Mucosa of rectum (tissue), 2 donors: ENCODE measurements around the gene STAG1.

Experiments
- H3K27ac ChIP-seq, 2 donors: one replicate each; pipeline ENCODE4 v1.7.0; 2013; ENCODE audit warnings: inconsistent platforms in 2 of 2, low read depth in 2 of 2, low read length in 2 of 2
- H3K27me3 ChIP-seq, 2 donors: one replicate each; pipeline ENCODE4 v1.7.0; 2013; ENCODE audit warnings: low read length in 2 of 2; ENCODE audit not compliant: control insufficient read depth in 2 of 2, insufficient read depth in 2 of 2
- H3K36me3 ChIP-seq, 2 donors: one replicate each; pipeline ENCODE4 v1.7.0; 2013; ENCODE audit warnings: low read length in 2 of 2; ENCODE audit not compliant: control insufficient read depth in 2 of 2, insufficient read depth in 2 of 2
- H3K4me1 ChIP-seq, 2 donors: one replicate each; pipeline ENCODE4 v1.7.0; 2013; ENCODE audit warnings: low read length in 2 of 2, mild to moderate bottlenecking in 1 of 2; ENCODE audit not compliant: control insufficient read depth in 2 of 2, insufficient read depth in 2 of 2
- H3K4me3 ChIP-seq, 2 donors: one replicate each; pipeline ENCODE4 v1.7.0; 2013; ENCODE audit warnings: low read length in 2 of 2
- H3K9ac ChIP-seq, 2 donors: one replicate each; pipeline ENCODE4 v1.7.0; 2013; ENCODE audit warnings: low read length in 2 of 2, low read depth in 1 of 2, mild to moderate bottlenecking in 1 of 2
- H3K9me3 ChIP-seq, 2 donors: one replicate each; pipeline ENCODE4 v1.7.0; 2013; ENCODE audit warnings: low read length in 2 of 2; ENCODE audit not compliant: control insufficient read depth in 2 of 2
- donor health status: healthy.
- donor health status: Normal muscosa, but diverticular disease.

STAG1 gene

DNA sequence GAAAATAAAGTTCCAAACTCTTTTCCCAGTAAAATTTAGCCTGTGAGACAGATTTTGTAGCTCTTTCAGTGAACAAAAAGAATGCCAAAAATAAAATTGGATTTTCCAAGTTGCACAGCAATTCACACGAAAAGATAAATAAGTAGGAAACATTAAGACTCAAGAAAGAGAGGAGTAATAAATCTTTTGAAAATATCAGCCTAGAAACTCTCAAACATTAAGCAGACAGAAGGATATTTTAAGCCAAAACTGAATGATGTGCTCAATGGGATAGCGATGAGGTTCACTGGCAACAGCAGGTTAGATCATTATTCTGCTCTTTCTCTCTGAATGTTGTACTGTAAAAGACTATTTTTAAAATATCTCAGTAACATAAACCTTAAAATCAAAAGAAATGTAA, 115.0 kb downstream of the STAG1 start:
- H3K9me3 ChIP-seq = no peaks in the 10 kb centered on the region
- no peak overlapping the region for H3K9ac ChIP-seq
- no peaks in the 10 kb centered on the region for H3K36me3 ChIP-seq
- no peaks in the 10 kb centered on the region for H3K27me3 ChIP-seq
- peaks cover 3 to 6% of the 10 kb centered on the region in 2 donors for H3K4me1 ChIP-seq
- H3K4me3 ChIP-seq = no peak overlapping the region
- H3K27ac ChIP-seq = no peak overlapping the region

DNA sequence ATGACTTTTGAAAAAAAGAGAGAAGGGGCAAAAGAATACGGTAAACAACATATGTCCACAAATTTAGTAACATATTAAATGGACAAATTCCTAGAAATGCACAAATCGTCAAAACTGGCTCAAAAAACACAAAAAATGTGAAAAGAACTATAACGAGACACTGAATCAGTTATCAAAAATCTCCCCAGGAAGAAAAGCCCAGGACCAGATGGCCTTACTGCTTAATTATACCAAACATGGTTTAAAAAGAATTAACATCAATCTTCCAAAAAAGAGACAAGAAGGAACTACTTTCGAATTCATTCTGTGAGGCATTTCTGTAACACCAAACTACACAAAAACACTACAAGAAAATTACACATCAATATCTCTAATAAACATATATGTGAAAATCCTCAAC, 117.4 kb downstream of the STAG1 start:
- H3K9me3 ChIP-seq = no peaks in the 10 kb centered on the region
- H3K36me3 ChIP-seq = no peaks in the 10 kb centered on the region
- H3K9ac ChIP-seq = no peak overlapping the region
- no peak overlapping the region for H3K4me3 ChIP-seq
- no peak overlapping the region for H3K27ac ChIP-seq
- no peaks in the 10 kb centered on the region for H3K27me3 ChIP-seq
- H3K4me1 ChIP-seq = peaks cover 3 to 7% of the 10 kb centered on the region in 2 donors

DNA sequence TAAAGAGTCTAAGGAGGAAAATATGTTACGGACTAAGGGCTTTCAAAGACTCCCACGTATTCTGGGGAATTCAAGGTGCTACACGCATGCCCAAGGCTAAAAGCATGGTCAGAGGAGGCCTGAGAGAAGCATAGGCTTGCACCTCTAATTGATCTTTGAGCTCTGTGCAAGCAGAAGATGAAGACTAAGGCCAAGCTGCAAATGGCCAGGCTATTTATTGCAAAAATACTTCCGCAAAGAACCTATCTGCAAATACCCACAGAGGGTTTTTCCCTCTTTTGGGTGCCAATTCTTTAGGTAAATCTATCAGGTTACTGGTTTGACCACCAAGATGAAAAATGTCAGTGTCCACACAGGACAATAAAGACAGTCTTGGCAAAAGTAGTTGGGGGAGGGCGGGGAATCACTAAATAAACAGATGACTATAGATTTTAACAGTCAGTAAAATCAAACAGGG, 119.5 kb downstream of the STAG1 start:
- Histone ChIP-seq H3K27ac (no peak overlapping the region), H3K4me3 (no peak overlapping the region), H3K4me1 (peaks cover 3 to 7% of the 10 kb centered on the region in 2 donors), H3K27me3 (no peaks in the 10 kb centered on the region), H3K36me3 (no peaks in the 10 kb centered on the region), H3K9me3 (no peaks in the 10 kb centered on the region), H3K9ac (no peak overlapping the region)

DNA sequence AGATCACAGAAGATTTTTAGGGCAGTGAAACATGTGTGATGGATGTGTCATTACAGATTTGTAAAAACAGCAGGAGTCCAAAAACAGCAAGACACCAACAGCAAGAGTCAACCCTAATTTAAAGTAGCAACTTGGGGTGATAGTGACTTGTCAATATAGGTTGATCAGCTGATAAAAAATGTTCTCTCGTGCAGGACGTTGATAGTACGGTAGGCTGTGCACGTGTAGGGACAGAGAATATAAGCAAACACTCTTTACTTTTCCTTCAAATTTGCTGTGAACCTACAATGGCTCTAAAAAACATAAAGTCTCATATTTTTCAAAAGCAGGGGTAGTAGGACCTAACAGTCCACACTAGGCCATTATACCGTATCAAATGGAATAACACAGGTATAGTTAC, 120.8 kb downstream of the STAG1 start:
- no peak overlapping the region for H3K4me3 ChIP-seq
- H3K27ac ChIP-seq = no peak overlapping the region

DNA sequence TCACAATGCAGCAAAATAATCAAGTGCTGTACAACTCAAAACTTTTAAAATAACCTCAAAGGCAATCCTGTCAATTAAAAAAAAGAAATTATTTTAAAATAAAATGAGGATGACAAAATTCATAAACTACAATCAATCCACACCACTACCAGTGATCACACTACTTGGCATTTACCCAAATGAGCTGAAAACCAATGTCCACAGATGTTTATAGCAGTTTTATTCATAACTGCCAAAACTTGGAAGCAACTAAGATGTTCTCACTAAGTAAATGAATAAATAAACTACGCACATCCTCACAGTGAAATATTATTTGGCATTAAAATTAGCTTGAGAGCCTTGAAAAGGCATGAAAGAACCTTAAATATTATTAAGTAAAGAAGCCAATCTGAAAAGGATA, 121.3 kb downstream of the STAG1 start:
- Histone ChIP-seq H3K27ac (no peak overlapping the region), H3K4me3 (no peak overlapping the region), H3K4me1 (peaks cover 3 to 17% of the 10 kb centered on the region in 2 donors), H3K36me3 (no peaks in the 10 kb centered on the region), H3K27me3 (no peaks in the 10 kb centered on the region), H3K9ac (no peak overlapping the region), H3K9me3 (no peaks in the 10 kb centered on the region)

More for the DNA sequence above, 120.8 kb downstream of the STAG1 start:
- Histone ChIP-seq H3K36me3 (no peaks in the 10 kb centered on the region), H3K9ac (no peak overlapping the region), H3K9me3 (no peaks in the 10 kb centered on the region), H3K4me1 (peaks cover 3 to 13% of the 10 kb centered on the region in 2 donors), H3K27me3 (no peaks in the 10 kb centered on the region)

DNA sequence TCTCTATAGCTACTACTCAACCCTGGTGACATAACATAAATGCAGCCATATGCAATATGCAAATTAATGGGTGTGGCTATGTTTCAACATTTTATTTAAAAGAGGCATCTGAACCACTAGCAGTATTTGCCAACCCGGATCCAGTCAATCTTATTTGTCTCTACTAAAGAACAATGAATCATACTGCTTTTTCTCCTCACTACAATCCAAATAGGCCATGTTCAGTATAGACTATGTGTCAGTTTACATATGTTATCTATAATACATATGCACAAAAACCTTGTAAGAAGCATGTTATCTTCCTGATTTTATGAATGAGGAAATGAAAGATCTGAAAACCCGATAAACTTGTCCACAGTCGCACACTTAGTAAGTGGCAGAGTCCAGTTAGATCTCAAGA, 125.7 kb downstream of the STAG1 start:
- Histone ChIP-seq H3K4me1 (peaks cover 4 to 22% of the 10 kb centered on the region in 2 donors), H3K4me3 (no peak overlapping the region), H3K36me3 (peaks cover 0 to 2% of the 10 kb centered on the region in 2 donors), H3K9ac (no peak overlapping the region), H3K27me3 (no peaks in the 10 kb centered on the region), H3K27ac (no peak overlapping the region), H3K9me3 (no peaks in the 10 kb centered on the region)

DNA sequence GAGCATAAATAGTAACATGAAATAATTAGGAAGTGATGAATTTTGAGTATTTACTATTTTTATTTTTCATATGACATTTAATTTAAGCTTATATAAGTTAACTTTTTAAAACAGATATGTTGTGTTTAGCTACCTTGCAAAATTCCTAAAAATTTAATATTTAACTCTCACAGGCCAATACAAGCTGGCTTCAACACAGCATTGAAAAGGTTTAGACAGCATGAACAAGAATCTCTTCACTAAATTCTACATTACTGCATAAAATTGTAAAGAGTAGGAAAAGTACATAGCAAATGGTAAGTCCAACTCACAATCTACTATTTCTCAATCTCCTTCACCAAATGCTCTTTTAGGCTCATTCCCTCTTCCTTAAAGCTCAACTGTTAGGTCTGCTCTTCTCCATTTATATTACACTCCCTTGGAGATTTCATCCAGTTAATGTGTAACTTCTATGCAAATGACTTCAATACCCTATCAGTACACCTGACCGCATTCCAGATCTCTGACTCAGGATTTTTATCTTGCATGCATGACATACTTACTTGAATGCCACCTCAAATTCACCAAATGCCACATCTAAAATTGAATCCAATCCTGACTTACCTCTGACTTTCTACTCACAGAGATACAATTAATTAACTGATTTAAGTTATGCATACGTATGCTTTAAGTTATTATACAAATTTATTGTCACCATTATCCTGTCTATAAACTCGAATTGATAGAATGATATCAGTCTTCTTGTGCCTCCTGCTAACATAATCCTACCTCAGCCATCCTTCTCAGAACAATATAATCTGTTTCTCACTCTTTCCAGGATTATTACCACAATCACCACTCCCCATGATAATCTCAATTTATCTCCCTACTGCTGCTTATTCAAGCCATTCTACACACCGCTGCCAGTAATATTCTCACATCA, 127.0 kb downstream of the STAG1 start:
- Histone ChIP-seq H3K27me3 (no peaks in the 10 kb centered on the region), H3K9ac (no peak overlapping the region), H3K4me1 (peaks cover 4 to 22% of the 10 kb centered on the region in 2 donors), H3K36me3 (peaks cover 0 to 2% of the 10 kb centered on the region in 2 donors), H3K9me3 (no peaks in the 10 kb centered on the region), H3K27ac (peak overlapping the region in 1 of 2 donors; percentile 37), H3K4me3 (peak overlapping the region; percentile 4 to 23)

DNA sequence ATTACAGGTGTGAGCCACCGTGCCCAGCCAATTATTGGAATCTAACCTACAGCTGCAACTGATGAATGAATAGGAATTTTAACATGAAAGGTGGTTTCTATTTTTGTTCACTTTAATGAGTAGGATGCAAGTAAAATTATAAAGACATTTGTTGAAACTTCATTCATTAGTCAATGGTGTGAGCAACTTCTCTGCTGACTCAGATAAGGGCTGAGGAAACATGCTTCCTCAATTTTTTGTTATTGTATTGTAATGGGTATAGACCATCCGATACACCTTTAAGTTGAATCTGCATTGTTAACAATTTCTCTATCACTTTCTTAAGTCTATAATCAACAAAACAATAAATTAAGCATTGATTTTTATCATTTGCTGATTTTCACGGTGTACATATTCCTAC, 127.8 kb downstream of the STAG1 start:
- Histone ChIP-seq H3K4me3 (peak overlapping the region; percentile 4 to 23), H3K9ac (no peak overlapping the region), H3K36me3 (peaks cover 0 to 2% of the 10 kb centered on the region in 2 donors), H3K27me3 (no peaks in the 10 kb centered on the region), H3K4me1 (peaks cover 4 to 22% of the 10 kb centered on the region in 2 donors), H3K27ac (no peak overlapping the region), H3K9me3 (no peaks in the 10 kb centered on the region)

DNA sequence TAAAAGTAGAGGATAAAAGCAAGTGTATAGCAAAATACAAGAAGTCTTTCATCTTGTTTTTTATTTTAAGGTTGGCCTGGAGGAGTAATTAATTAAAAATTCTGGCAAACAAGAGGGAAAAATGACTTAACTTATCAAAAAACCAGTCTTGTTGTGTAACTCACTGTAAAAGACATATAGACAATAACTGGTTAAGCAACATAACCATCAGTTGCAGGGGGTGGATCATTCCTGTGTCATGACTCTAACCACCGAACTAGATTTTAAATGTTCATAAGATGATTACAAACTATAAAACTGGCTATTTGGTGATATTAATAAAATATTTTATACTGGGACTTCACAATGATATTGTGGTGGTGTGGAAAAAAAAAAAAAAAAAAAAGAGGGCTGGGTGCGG, 130.6 kb downstream of the STAG1 start:
- Histone ChIP-seq H3K9me3 (no peaks in the 10 kb centered on the region), H3K27ac (no peak overlapping the region), H3K27me3 (no peaks in the 10 kb centered on the region), H3K9ac (no peak overlapping the region), H3K4me3 (no peak overlapping the region), H3K4me1 (peaks cover 7 to 25% of the 10 kb centered on the region in 2 donors), H3K36me3 (peaks cover 0 to 2% of the 10 kb centered on the region in 2 donors)

DNA sequence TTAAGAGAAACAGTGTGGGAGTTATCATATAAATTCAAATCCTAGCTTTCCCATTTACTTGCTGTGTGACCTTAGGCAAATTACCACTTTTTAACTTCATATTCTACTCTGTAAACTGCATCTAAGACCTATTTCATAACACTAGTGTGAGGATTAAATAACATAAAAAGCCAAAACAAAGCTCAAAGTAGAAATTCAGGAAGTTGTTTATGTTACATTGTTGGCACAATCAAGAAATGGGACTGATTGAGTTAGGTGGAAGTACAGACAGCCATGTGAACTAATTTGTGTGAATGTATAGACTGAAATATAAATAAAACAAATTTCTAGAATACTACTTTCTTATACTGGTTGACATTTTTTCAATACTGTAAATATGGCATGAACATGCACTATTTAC, 131.7 kb downstream of the STAG1 start:
- Histone ChIP-seq H3K27ac (no peak overlapping the region), H3K4me1 (peaks cover 5 to 17% of the 10 kb centered on the region in 2 donors), H3K4me3 (no peak overlapping the region), H3K9ac (no peak overlapping the region), H3K27me3 (no peaks in the 10 kb centered on the region), H3K36me3 (peaks cover 0 to 2% of the 10 kb centered on the region in 2 donors), H3K9me3 (no peaks in the 10 kb centered on the region)
